Activated gamma-delta T cell treated with Interleukin-2 at 50 U/mL for 16 hours (primary cell): ENCODE data around the gene HAT1.
"Not testable (repeated sequence)": the region's sequence is repeated elsewhere in the genome, so short reads cannot be mapped to it uniquely, and the experiment has no call there.

Experiments used
- DNase-seq: peaks from one replicate; pipeline ENCODE4 v3.0.0-alpha.2; 2020

Gene HAT1

DNA sequence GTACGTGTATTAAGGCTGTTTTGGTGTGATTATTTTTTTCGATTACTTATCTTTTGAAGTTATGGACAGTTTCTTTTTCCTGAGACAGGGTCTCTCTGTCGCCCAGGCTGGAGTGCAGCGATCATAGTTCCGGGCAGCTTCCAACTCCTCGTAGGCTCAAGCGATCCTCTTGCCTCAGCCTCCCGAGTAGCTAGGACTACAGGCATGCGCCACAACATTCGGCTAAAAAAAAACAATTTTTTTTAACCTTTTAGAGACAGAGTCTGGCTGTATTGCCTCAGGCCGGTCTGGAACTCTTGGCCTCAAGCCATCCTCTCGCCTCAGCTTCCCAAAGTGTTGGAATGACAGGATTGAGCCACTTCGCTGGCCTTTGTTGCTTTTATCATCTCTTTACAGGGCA lies 945 bp downstream of the HAT1 start:
- DNase-seq = no peak

DNA sequence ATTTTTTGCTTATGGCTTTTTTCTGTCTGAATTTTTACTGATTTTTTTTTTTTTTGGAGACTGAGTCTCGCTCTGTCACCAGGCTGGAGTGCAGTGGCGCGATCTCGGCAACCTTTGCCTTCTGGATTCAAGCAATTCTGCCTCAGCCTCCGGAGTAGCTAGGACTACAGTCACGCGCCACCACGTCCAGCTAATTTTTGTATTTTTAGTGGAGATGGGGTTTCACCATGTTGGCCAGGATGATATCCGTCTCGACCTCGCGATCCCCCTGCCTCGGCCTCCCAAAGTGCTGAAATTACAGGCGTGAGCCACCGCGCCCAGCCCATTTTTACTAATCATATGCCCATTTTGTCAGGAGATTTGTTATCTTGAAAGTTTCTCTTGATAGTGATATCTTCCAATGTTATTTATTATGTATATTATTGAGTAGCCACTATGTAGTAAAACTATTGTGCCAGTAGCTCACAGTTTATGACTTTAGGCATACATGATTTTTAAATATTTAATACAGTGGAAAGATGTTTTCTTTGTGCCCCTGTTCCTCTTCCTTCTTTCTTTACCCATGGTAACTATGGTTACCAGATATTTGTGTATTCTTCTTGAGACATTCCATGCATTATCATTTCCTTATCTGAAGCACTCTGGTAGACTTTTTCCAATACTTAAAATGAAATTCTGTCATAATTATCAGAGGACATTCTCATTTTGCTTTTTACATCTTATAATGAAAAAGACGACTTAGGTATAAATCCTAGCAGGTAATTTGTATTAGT lies 2.1 kb downstream of the HAT1 start:
- DNase-seq = no peak

DNA sequence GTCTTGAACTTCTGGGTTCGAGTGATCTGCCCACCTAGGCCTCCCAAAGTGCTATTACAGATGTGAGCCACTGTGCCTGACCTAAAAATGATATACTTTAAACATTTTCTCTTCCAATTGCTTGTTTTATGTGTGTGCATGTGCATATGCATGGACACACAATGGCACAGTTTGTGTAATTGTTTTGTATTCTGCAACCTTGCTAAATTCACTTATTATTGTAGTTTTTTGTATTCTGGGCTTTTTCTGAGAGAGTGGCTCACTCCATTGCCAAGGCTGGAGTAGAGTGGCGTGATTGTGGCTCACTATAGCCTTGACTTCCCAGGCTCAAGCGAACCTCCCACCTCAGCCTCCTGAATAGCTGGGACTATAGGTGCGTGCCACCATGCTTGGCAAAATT lies 8.1 kb downstream of the HAT1 start:
- DNase-seq = no peak

DNA sequence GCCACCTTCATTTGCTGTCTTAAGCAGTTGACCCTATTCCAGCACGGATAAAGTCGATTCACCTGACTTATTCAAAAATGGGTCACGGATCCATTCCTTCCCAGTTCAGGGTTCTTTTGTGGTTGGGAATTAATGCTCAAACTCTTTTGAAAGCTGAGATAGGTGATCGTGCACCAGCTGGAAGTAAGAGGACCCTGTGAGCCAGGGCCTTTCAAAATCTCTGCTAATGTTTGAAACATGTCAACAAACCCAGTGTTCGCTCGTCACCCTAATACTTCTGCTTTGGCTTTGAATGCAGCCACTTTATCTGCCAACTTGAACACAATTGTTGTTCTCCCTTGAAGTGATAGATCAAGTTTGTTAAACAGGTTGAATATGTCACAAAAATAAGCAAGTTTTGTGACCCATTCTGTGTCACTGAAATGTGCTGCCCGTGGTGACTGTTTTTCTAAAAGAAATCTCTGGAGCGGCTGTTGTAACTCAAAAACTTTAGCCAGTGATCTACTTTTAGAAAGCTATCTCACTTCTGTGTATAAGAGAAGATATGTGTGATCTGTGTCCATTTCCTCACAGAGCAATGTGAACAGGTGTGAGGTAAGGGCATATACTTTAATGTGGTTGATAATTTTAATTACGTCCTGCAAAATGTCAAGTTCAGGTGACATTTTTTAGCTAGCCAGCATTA lies 16.9 kb downstream of the HAT1 start:
- DNase-seq = no peak

DNA sequence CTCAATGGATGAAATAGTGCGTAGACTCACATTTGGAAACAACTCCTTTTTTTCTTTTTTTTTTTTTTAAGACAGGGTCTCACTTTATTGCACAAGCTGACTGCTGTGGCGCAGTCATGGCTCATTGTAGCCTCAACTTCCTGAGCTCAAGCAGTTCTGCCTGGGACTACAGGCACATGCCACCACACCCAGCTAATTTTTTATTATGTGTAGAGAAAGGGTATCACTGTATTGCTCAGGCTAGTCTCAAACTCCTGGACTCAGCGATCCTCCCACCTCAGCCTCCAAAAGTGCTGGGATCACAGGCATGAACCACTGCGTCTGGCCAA lies 17.4 kb downstream of the HAT1 start:
- DNase-seq = no peak

DNA sequence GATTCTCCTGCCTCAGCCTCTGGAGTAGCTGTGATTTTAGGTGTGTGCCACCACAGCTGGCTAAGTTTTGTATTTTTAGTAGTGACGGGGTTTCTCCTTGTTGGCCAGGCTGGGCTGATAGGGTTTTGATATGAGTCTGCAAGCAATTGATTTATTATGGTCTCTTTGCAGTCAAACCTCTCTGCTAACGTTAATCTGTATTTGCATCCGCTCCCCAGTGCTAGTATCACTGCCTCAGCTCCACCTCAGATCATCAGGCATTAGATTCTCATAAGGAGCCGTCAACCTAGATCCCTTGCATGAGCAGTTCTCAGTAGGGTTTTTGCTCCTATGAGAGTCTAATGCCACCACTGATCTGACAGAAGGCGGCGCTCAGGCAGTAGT lies 19.0 kb downstream of the HAT1 start:
- no peak for DNase-seq

DNA sequence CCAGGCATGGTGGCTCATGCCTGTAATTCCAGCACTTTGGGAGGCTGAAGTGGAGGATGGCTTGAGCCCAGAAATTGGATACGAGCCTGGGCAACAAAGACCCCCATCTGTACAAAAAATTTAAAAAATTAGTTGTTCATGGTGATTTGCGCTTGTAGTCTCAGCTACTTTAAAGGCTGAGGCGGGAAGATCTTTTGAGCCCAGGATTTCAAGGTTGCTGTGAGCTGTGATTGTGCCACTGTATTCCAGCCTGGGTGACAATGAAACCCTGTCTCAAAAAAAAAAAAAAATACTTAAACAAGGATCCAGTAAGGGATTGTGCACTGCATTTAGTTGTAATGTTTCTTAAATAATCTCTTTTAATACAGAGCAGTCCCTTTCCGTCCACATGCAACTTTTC lies 21.6 kb downstream of the HAT1 start:
- no peak for DNase-seq

DNA sequence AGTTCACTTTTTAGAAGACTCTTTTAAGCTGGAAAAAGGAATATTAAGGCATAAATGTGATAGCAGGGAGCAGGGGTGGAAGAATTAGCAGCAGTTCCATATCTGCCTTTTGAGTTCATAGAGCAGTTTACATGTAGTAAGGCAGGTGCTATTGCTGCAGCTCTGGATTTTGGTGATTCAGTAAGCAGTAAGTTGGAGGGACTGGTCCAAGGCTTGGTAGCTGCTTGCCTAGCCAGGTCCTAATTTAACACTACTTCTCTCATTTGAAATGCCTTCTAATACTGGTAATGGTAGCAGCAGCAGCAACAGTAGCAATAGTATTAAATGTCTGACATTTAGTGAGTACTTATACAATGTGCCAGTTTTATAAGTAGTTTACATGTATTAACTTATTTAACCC lies 30.0 kb downstream of the HAT1 start:
- DNase-seq = no peak

DNA sequence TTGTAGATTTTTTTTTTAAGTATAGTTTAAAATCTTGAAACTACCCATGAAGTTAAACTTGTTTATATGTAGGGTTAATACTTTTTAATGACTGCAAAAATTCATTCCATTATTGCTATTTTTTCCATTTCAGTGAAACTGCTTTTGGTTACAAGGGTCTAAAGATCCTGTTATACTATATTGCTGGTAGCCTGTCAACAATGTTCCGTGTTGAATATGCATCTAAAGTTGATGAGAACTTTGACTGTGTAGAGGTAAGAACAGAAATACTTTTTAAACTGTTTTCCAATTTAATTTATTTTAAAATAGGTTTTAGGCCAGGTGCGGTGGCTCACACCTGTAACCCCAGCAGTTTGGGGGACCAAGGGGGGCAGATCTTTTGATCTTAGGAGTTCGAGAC lies 30.5 kb downstream of the HAT1 start:
- DNase-seq = no peak

DNA sequence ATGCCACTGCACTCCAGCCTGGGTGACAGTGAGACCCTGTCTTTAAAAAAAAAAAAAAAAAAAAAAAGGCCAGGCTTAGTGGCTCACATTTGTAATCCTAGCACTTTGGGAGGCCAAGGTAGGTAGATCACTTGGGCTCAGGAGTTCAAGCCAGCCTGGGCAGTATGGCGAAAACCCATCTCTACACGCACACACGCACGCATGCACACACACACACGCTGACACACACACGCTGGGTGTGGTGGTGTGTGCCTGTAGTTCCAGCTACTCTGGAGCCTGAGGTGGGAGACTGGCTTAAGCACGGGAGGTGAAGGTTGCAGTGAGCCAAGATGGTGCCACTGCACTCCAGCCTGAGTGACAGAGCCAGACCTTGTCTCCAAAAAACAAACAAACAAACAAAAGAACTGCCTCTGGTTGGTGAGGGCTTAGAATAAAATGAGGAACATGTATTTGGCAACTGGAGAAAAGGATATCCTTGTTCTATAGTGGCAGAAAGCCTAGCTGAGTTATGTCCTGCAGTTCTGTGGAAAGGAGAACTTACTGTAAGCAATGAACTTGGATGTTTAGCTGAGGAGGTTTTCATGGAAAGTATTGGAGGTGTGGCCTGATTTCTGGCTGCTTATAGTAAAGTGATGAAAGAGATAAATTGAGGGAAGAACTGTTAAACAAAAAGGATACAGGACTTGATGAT lies 34.0 kb downstream of the HAT1 start:
- DNase-seq = no peak

DNA sequence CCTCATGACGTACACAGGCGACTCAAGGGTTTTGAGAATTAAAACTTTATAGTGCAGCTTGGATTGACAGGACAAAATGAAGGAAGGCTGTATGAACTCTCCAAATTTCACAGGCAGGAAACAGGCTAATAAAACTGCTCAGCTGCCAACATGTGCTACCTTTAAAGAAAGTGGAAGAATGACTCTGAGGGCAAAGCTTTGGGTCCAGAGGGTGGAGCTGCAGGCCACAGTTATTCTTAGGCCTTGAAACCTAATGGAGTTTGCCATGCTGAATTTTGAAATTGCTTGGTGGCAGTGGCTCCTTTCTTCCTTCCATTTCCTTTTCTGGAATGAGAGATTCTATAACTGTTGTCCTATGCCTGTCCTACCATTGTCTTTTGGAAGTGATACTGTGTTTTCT lies 34.8 kb downstream of the HAT1 start:
- DNase-seq = no peak

DNA sequence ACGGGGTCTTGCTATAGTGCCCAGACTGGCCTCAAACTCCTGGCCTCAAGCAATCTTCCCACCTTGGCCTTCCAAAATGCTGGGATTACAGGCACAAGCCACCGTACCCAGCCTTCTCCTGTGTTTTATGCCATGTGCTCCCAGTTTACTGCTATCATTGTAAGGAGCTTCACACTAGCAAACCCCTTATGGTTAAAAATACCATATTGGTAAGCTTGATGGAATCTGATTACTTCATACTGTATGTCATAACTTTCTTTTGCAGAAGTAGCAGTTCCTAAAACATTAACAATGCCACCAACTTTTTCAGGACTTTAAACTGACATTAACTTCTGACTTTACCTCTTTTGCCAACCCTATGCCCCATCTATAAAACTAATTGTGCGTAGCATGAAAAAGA lies 36.2 kb downstream of the HAT1 start:
- no peak for DNase-seq

DNA sequence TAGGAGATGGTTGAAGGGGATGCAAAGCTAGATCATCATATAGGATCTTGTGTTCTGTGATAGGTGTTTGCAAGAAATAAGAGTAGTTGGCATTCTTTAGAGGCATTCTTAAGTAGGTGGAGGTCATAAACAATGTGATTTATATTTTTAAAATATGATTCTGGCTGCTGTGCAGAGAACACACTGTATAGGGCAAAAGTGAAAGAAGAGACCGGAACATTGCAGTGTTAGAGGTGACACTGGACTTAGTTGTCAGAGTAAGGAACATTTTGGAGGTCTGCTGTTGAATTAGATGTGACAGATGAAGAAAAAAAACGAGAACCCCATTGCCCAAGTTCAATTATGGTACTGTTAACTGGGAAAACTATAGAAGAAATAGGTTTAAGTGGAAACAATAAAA lies 37.7 kb downstream of the HAT1 start:
- no peak for DNase-seq

DNA sequence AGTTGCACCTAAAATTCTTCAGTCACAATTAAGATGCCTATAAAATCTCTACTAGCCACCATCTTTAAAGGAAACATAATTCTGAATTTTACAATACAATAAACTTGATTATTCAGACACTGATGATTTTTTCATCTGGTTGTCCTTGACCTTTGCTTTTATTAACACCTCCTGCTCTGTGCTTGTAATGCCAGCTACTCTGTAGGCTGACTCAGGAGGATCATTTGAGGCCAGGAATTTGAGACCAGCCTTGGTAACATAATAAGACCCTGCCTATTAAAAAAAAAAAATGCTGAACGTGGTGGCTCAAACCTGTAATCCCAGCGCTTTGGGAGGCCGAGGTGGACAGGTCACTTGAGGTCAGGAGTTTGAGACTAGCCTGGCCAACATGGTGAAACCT lies 38.3 kb downstream of the HAT1 start:
- no peak for DNase-seq

DNA sequence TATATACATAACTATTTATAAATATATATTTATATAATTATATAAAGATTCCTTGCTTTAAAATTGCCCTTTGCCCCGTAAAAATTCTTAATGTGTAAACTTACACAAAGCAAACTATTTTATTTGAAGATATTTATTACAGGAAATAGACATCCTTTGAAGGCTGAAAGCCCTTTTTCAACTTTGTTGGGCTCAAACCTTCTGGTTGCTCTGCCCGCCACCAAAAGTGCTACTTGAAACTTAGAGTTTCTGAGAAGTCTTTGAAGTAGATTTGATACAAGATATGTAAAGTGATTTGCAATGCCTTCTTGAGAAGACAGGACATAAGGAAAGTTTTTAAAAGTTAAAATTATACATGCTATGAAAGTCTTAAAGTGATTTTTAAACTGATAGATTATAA lies 40.9 kb downstream of the HAT1 start:
- DNase-seq = no peak

DNA sequence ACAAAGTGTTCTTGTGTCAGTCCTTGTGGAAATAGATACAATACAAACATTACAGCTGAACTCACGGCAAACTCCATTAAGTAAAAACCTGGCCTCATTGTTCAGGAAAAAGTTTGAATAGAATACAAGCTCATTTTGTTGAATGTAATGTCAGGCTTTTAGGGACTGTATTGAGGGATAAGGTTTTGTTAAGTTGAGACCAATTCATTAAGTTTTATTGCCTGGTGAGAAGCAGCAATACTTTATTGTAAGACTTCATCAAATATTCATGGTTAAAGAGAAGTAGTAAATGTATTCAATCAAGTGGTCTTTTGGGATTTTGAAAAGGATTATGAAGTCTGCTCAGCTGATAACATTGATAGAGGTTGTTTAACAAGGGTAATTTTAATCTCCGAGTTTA lies 42.0 kb downstream of the HAT1 start:
- no peak for DNase-seq

DNA sequence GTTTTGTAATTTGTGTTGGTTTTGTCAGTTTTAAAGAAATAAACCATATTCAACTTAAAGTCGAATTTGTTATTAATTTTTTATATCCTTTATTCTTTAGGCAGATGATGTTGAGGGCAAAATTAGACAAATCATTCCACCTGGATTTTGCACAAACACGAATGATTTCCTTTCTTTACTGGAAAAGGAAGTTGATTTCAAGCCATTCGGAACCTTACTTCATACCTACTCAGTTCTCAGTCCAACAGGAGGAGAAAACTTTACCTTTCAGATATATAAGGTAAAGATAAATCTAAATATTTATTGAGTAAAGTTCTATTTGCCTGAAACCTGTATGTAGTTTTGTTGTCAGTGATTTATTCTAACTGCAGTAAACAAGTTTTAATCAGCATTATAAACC lies 43.0 kb downstream of the HAT1 start:
- DNase-seq = no peak

DNA sequence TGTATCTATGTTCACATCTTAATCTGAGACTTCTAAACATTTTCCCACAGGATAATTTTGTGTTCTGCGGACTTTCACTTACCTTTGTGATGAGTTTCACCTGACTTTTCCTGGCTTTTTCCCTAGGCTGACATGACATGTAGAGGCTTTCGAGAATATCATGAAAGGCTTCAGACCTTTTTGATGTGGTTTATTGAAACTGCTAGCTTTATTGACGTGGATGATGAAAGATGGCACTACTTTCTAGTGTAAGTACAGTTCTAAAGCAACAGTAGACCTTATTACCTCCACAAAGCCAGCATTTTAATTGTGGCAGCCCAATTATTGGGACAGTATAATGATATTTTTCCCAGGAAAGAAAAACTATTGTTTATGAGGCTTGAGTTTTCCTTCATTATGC lies 43.4 kb downstream of the HAT1 start:
- DNase-seq = no peak

DNA sequence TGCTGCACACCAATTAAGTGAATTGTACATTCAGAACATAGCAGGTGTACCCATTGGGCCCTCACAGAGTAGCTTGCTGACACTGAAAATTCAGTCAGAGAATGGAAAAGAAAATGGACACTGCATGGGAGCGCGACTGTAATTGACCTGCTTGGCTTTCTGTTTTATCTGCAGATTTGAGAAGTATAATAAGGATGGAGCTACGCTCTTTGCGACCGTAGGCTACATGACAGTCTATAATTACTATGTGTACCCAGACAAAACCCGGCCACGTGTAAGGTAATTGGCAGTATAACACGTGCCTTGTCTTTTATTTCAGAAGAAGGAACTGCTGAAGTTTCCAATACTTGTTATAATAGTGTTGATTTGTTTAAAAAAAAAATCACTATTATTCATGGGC lies 44.0 kb downstream of the HAT1 start:
- no peak for DNase-seq

DNA sequence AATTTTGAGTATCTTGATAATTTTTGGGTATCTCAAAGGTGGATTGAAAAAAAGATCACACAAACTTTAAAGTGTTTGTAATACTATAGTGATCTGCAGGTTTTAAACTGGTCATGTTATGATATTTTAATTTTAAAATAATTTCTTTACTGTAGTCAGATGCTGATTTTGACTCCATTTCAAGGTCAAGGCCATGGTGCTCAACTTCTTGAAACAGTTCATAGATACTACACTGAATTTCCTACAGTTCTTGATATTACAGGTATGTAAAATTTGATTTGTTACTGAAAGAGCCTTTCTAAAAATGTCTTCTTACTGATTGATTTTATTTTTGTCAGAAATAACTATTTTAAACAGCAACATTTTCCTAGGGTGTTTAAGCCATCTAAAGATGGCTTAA lies 44.4 kb downstream of the HAT1 start:
- no peak for DNase-seq

DNA sequence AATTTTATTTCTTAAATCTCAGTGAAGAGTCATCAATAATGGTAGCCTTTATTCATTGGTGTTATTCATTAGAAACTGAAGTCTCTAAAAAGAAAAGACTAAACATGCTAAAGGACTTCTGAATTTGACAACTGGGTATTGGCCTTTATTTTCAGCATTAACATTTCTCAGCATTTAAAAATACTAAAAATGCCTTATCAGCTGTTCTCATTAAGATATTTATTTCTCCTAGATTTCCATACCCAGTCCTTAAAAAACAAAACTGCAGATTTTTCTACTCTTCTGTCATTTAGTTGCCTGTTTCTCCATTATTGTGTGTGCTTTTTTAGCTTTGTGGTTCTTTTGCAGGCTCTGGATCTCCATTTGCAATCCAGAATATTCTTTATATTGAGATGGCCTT lies 46.2 kb downstream of the HAT1 start:
- DNase-seq = no peak

DNA sequence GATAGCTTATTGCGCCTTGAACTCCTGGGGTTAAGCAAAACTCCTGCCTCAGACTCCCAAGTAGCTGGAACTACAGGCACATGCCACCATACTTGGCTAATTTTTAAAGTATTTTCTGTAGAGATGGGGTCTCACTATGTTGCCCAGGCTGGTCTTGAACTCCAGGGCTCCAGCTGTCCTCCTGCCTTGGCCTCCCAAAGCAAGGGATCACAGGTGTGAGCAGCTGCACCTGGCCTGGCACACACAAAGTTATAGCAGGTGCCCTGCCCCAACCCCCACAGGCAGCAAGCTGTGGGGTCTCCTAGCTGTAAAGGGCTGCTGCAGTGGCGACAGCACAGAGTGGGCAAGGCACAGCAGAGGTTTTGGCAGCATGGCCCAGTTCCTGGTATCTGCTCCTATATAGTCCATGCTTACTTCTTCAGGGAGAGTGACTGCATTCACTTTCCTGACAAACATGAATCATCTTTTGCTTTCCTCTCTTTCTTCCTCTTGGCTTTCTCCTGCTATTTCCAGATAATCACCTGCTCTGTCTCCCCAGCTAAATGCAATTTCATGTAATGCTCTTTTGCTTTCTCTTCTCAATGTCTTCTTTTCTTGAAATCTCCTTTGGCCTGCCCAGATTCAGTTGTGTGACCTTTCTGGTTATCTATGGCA lies 50.2 kb downstream of the HAT1 start:
- no peak for DNase-seq

DNA sequence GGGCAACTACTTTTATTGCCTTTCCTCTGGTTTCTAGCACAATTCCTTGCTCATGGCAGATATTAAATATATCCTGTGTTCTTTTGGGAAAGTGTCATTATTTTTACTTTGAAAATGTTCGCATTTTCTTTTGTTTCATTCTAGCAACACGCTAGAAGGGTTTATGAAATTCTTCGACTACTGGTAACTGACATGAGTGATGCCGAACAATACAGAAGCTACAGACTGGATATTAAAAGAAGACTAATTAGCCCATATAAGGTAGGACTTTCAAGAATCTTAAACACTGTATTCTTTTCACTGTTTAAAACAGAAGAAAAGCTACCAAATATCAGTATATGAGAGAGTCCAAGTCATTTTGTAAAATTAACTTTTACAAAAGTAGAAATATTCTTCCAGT lies 56.8 kb downstream of the HAT1 start:
- DNase-seq = no peak

DNA sequence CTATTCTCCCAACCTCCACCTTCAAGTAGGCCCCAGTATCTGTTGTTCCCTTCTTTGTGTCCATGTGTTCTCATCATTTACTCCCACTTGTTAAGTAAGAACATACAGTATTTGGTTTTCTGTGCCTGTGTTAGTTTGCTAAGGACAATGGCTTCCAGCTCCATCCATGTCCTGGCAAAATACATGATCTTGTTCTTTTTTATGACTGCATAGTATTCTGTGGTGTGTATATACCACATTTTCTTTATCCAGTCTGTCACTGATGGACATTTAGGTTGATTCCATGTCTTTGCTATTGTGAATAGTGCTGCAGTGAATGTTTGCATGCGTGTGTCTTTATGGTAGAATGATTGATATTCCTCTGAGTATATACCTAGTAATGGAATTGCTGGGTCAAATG lies 61.7 kb downstream of the HAT1 start:
- DNase-seq = not testable (repeated sequence)
